ENCODE measurements around the gene SNUPN. TPM values are rescaled to one million over a fixed set of nuclear protein-coding genes. Genes with fewer than 3 reads are reported as not detected.

Gene SNUPN
- total RNA-seq, 2 donors from 2014 or later: 17.2 to 26.4 TPM

GRCh38 chr15:75648156-75649000, 22.9 kb upstream of the SNUPN start:
- Mint-ChIP-seq H3K4me3 (peak overlapping the region; percentile 86), H3K4me1 (peaks cover 50% of the 10 kb centered on the region), H3K36me3 (ENCODE audit: low read depth) (peaks cover 21% of the 10 kb centered on the region), H3K9me3 (no peaks in the 10 kb centered on the region), H3K27ac (peak overlapping the region; percentile 98), H3K27me3 (ENCODE audit: insufficient read depth) (peaks cover 23% of the 10 kb centered on the region)
- peak overlapping the region; percentile 88 for H3K4me3 ChIP-seq (ENCODE audit: low read length)
- WGBS, 2 experiments (ENCODE audit: insufficient coverage in 1 of 2, insufficient read length in 1 of 2): 2% methylated on average over 17 to 34 of the region's 34 CpGs
- peak; percentile 6 for TF ChIP-seq CTCF (conservative IDR thresholded peaks at IDR 0.05)
- peak; percentile 85 for DNase-seq
- peaks cover 12% of the 10 kb centered on the region for H3K4me1 ChIP-seq (ENCODE audit: control insufficient read depth, insufficient read depth, low read length)
- H3K36me3 ChIP-seq (ENCODE audit: control insufficient read depth, insufficient read depth, low read length): peaks cover 18% of the 10 kb centered on the region
- H3K9me3 ChIP-seq (ENCODE audit: control insufficient read depth, low read length): no peaks in the 10 kb centered on the region
- H3K9ac ChIP-seq (ENCODE audit: extremely low read depth, low read length, poor library complexity, severe bottlenecking): peak overlapping the region; percentile 93
- peaks cover 9% of the 10 kb centered on the region for H3K27me3 ChIP-seq (ENCODE audit: control insufficient read depth, insufficient read depth, low read length, poor library complexity, severe bottlenecking)
- peak overlapping the region; percentile 89 for H3K27ac ChIP-seq (ENCODE audit: low read depth, low read length)

GRCh38 chr15:75647370-75648155, 22.0 kb upstream of the SNUPN start, which contains the start of gene SNX33:
Gene SNX33 (plus strand): TSS chr15:75647912. CDS start chr15:75649103, 1,191 bp downstream.
- H3K36me3 ChIP-seq (ENCODE audit: control insufficient read depth, insufficient read depth, low read length): peaks cover 18% of the 10 kb centered on the region
- Mint-ChIP-seq H3K4me3 (peak within 1 kb of the TSS; percentile 86), H3K4me1 (peaks cover 47% of the 10 kb centered on the region), H3K9me3 (no peaks in the 10 kb centered on the region), H3K27ac (peak within 1 kb of the TSS; percentile 98), H3K36me3 (ENCODE audit: low read depth) (peaks cover 21% of the 10 kb centered on the region), H3K27me3 (ENCODE audit: insufficient read depth) (peaks cover 23% of the 10 kb centered on the region)
- H3K4me3 ChIP-seq (ENCODE audit: low read length): peak within 1 kb of the TSS; percentile 88
- DNase-seq: peak; percentile 94
- peaks cover 12% of the 10 kb centered on the region for H3K4me1 ChIP-seq (ENCODE audit: control insufficient read depth, insufficient read depth, low read length)
- H3K9me3 ChIP-seq (ENCODE audit: control insufficient read depth, low read length): no peaks in the 10 kb centered on the region
- peak; percentile 72 for TF ChIP-seq CTCF (conservative IDR thresholded peaks at IDR 0.05)
- H3K27ac ChIP-seq (ENCODE audit: low read depth, low read length): peak within 1 kb of the TSS; percentile 89
- WGBS, 2 experiments (ENCODE audit: insufficient coverage in 1 of 2, insufficient read length in 1 of 2): 0% methylated on average over 10 to 76 of the region's 76 CpGs
- peaks cover 9% of the 10 kb centered on the region for H3K27me3 ChIP-seq (ENCODE audit: control insufficient read depth, insufficient read depth, low read length, poor library complexity, severe bottlenecking)
- H3K9ac ChIP-seq (ENCODE audit: extremely low read depth, low read length, poor library complexity, severe bottlenecking): peak within 1 kb of the TSS; percentile 93

- Histone ChIP-seq H3K36me3 (ENCODE audit: control insufficient read depth, insufficient read depth, low read length) (peaks cover 18% of the 10 kb centered on the region), H3K27ac (ENCODE audit: low read depth, low read length) (no peak overlapping the region), H3K27me3 (ENCODE audit: control insufficient read depth, insufficient read depth, low read length, poor library complexity, severe bottlenecking) (peaks cover 9% of the 10 kb centered on the region), H3K4me3 (ENCODE audit: low read length) (peak overlapping the region; percentile 88), H3K4me1 (ENCODE audit: control insufficient read depth, insufficient read depth, low read length) (peaks cover 7% of the 10 kb centered on the region), H3K9me3 (ENCODE audit: control insufficient read depth, low read length) (no peaks in the 10 kb centered on the region), H3K9ac (ENCODE audit: extremely low read depth, low read length, poor library complexity, severe bottlenecking) (peak overlapping the region; percentile 93)
- DNase-seq: peak; percentile 69
- Mint-ChIP-seq H3K36me3 (ENCODE audit: low read depth) (peaks cover 21% of the 10 kb centered on the region), H3K4me3 (peak overlapping the region; percentile 86), H3K27ac (peak overlapping the region; percentile 84), H3K9me3 (no peaks in the 10 kb centered on the region), H3K4me1 (peaks cover 41% of the 10 kb centered on the region), H3K27me3 (ENCODE audit: insufficient read depth) (peaks cover 23% of the 10 kb centered on the region)
- TF ChIP-seq CTCF (conservative IDR thresholded peaks at IDR 0.05): no peak
- 5 to 15% methylated on average over 6 to 26 of the region's 26 CpGs for WGBS, 2 experiments (ENCODE audit: insufficient coverage in 1 of 2, insufficient read length in 1 of 2)
These were observed 21.4 kb upstream of the SNUPN start for GRCh38 chr15:75646944-75647364.

Measured in endodermal cell (in vitro differentiated cells).